DND-41 (cell line): Measurements from ENCODE around the gene SLC38A5.
A peak's percentile ranks its signal among the peaks of the same experiment; 100 is the strongest.

Source experiments
- ATAC-seq: fragments of 200-7000 bp; cut with Tn5 transposase; 3 replicates; pipeline ENCODE4 v1.9.1; 2021; ENCODE audit warnings: low read depth; ENCODE audit not compliant: insufficient read depth
- DNase-seq: peaks from one replicate; pipeline ENCODE4 v3.0.0-alpha.2; 2020
- H2AFZ ChIP-seq: 2 replicates; pipeline ENCODE4 v1.6.0; 2012; ENCODE audit warnings: low read depth, low read length
- H3K27ac ChIP-seq: 2 replicates; pipeline ENCODE4 v1.5.1; 2012; ENCODE audit warnings: low read length, inconsistent platforms
- H3K27me3 ChIP-seq: fragments of 200-600 bp; sonication (generic); 2 replicates; pipeline ENCODE4 v1.6.0; 2012; ENCODE audit warnings: low read length, mild to moderate bottlenecking, inconsistent platforms; ENCODE audit not compliant: insufficient read depth, poor library complexity
- H3K36me3 ChIP-seq: 2 replicates; pipeline ENCODE4 v1.5.1; 2012; ENCODE audit warnings: low read length, inconsistent platforms; ENCODE audit not compliant: insufficient read depth
- H3K4me1 ChIP-seq: 2 replicates; pipeline ENCODE4 v1.5.1; 2012; ENCODE audit warnings: mild to moderate bottlenecking, low read length; ENCODE audit not compliant: insufficient read depth
- H3K4me2 ChIP-seq: 2 replicates; pipeline ENCODE4 v1.6.0; 2012; ENCODE audit warnings: mild to moderate bottlenecking, moderate library complexity, low read length, inconsistent platforms; ENCODE audit not compliant: insufficient read depth
- H3K4me3 ChIP-seq, 2 experiments: fragments of 200-600 bp in 1 of 2; shearing (Covaris generic) in 1 of 2; 2 replicates each; pipeline ENCODE4 v1.5.1; 2012 to 2016; ENCODE audit warnings: inconsistent platforms in 2 of 2, low read length in 2 of 2, mild to moderate bottlenecking in 2 of 2, low read depth in 1 of 2, moderate library complexity in 1 of 2
- H3K79me2 ChIP-seq: 2 replicates; pipeline ENCODE4 v1.6.0; 2012; ENCODE audit warnings: low read length, inconsistent platforms; ENCODE audit not compliant: insufficient read depth
- H3K9ac ChIP-seq: 2 replicates; pipeline ENCODE4 v1.6.0; 2012; ENCODE audit warnings: low read depth, mild to moderate bottlenecking, inconsistent platforms, low read length, moderate library complexity
- H3K9me3 ChIP-seq: 2 replicates; pipeline ENCODE4 v1.5.1; 2012; ENCODE audit warnings: low read length, moderate library complexity, mild to moderate bottlenecking, inconsistent platforms; ENCODE audit not compliant: insufficient read depth, severe bottlenecking
- H4K20me1 ChIP-seq: 2 replicates; pipeline ENCODE4 v1.6.0; 2012; ENCODE audit warnings: low read length; ENCODE audit not compliant: insufficient read depth
- CTCF ChIP-seq: IDR thresholded peaks from 2 replicates; pipeline ENCODE4 v1.5.1; 2012; ENCODE audit warnings: borderline replicate concordance, low read length, moderate library complexity, mild to moderate bottlenecking; ENCODE audit not compliant: poor library complexity, severe bottlenecking; ENCODE audit errors: extremely low read depth
- EZH2 ChIP-seq: IDR thresholded peaks from 3 replicates; pipeline ENCODE4 v1.6.1; 2012; ENCODE audit warnings: borderline replicate concordance, low read depth, mild to moderate bottlenecking, moderate library complexity, low read length, inconsistent platforms; ENCODE audit not compliant: severe bottlenecking

SLC38A5 gene

GRCh38 chrX:48480142-48480541 lies 10.1 kb upstream of the SLC38A5 start:
- peaks cover 18% of the 10 kb centered on the region for H3K4me1 ChIP-seq
- H3K36me3 ChIP-seq = peaks cover 55% of the 10 kb centered on the region
- peaks cover 15% of the 10 kb centered on the region; the same call in 1 of the 2 replicates for H4K20me1 ChIP-seq
- H3K79me2 ChIP-seq = peaks cover 33% of the 10 kb centered on the region
- no peak overlapping the region for H3K9ac ChIP-seq
- no peak overlapping the region for H3K4me2 ChIP-seq
- TF ChIP-seq EZH2 (no peak), CTCF (no peak)
- DNase-seq (no peak), ATAC-seq (no peak)
- no peak overlapping the region for H3K27ac ChIP-seq
- no peaks in the 10 kb centered on the region for H3K9me3 ChIP-seq
- no peaks in the 10 kb centered on the region for H3K27me3 ChIP-seq
- H3K4me3 ChIP-seq = no peak overlapping the region
- H2AFZ ChIP-seq = no peak overlapping the region

GRCh38 chrX:48478806-48479205 lies 8.7 kb upstream of the SLC38A5 start:
- DNase-seq (no peak), ATAC-seq (no peak)
- no peak overlapping the region for H3K27ac ChIP-seq
- H3K36me3 ChIP-seq = peaks cover 54% of the 10 kb centered on the region
- H3K9ac ChIP-seq = no peak overlapping the region
- TF ChIP-seq EZH2 (no peak), CTCF (no peak)
- H3K4me1 ChIP-seq = peaks cover 32% of the 10 kb centered on the region
- H2AFZ ChIP-seq = no peak overlapping the region
- H3K27me3 ChIP-seq = no peaks in the 10 kb centered on the region
- H3K4me2 ChIP-seq = no peak overlapping the region
- H3K9me3 ChIP-seq = no peaks in the 10 kb centered on the region
- H3K79me2 ChIP-seq = peaks cover 33% of the 10 kb centered on the region
- H3K4me3 ChIP-seq = no peak overlapping the region
- peaks cover 15% of the 10 kb centered on the region; the same call in 1 of the 2 replicates for H4K20me1 ChIP-seq

GRCh38 chrX:48477960-48478755 lies 8.1 kb upstream of the SLC38A5 start:
- no peaks in the 10 kb centered on the region for H3K27me3 ChIP-seq
- H2AFZ ChIP-seq = no peak overlapping the region
- peaks cover 35% of the 10 kb centered on the region for H3K4me1 ChIP-seq
- H3K4me2 ChIP-seq = peak overlapping the region; percentile 88; the same call in 1 of the 2 replicates
- no peak overlapping the region for H3K27ac ChIP-seq
- H3K79me2 ChIP-seq = peaks cover 33% of the 10 kb centered on the region
- ATAC-seq = no peak
- H3K36me3 ChIP-seq = peaks cover 50% of the 10 kb centered on the region
- H3K9me3 ChIP-seq = no peaks in the 10 kb centered on the region
- no peak overlapping the region for H3K9ac ChIP-seq
- no peak for DNase-seq
- peaks cover 15% of the 10 kb centered on the region; the same call in 1 of the 2 replicates for H4K20me1 ChIP-seq
- TF ChIP-seq EZH2 = no peak
- TF ChIP-seq CTCF = no peak
- H3K4me3 ChIP-seq = peak overlapping the region in 1 of 2 experiments; percentile 67; a peak in 1 of 4 replicates
